Fibroblast of skin of right quadriceps (primary cell): ENCODE results near the gene RAB18.
"Not testable (repeated sequence)": the region's sequence is repeated elsewhere in the genome, so short reads cannot be mapped to it uniquely, and the experiment has no call there.

Source experiments
- DNase-seq: peaks from one replicate; pipeline ENCODE4 v3.0.0-alpha.2; 2013

The RAB18 gene

GRCh38 chr10:27505537-27505936, 1.4 kb downstream of the RAB18 start:
- DNase-seq, result not testable (repeated sequence)

DNA sequence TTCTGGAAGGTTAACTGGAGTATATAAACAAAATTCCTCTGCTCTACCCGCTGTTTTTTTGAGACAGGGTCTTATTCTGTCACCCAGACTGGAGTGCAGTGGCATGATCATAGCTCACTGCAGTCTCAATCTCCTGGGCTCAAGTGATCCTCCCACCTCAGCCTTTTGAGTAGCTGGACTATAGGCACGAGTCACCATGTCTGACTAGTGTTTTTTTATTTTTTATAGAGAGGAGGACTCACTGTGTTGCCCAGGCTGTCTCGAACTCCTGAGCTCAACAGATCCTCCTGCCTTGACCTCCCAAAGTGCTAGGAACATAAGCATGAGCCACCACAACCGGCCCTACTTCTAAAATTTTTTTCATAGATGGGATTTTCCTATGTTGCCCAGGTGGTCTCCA, 2.2 kb downstream of the RAB18 start:
- no peak for DNase-seq

DNA sequence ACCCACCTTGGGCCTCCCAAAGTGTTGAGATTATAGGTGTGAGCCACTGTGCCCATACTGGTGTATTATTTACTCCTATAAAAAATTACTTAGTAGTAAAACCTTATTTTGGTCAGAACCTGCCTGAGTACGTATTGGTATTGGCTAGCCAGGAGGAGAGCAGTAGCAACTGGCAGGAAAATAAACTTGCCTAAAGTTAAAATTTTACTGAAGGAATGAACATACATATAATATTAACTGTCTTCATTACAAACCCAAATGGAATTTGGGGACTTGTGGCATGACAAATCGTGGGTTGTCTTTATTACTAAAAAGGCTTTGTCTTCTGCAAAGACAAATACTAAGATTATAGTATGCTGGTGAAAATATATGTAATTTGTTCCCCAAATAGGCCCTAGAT, 8.4 kb downstream of the RAB18 start:
- no peak for DNase-seq

DNA sequence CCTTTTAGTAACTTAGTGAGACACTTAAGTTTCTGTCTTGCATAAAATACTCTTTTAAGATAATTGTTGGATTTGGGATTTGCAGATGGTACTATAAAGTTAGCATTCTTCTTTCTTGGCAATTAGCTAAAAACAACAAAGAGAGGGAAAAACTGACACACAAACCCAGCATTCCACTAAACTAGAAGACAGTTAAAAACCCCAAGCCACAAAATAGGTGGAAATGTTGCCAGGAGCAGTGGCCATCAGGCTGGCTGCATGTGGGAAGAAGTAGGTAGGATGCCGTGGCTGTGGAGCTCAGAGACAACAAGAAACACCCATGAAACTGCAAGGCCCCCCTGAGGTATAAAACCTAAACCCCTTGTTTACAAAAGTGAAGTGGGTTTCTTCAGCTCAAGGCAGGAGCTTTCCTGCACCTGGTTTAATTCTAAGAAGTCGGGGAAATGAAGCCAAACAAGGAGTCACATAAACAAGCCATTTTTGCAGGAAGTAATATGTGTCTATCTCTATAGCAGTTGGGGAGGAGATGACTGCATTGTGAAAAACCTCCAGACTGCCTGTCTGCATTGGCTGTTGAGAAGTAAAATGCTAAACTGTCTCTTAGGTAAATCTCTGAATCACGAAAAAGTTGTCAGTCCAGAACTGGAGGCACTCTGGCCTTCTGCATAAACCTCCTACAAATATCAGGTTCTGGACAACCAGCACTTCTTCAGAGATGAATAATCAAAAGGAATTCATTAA, 9.5 kb downstream of the RAB18 start:
- DNase-seq, result peak; percentile 60

GRCh38 chr10:27514243-27514642, 10.1 kb downstream of the RAB18 start:
- DNase-seq, result no peak

GRCh38 chr10:27518261-27518660, 14.2 kb downstream of the RAB18 start:
- no peak for DNase-seq

GRCh38 chr10:27525819-27526218, 21.7 kb downstream of the RAB18 start:
- DNase-seq, result peak; percentile 45

DNA sequence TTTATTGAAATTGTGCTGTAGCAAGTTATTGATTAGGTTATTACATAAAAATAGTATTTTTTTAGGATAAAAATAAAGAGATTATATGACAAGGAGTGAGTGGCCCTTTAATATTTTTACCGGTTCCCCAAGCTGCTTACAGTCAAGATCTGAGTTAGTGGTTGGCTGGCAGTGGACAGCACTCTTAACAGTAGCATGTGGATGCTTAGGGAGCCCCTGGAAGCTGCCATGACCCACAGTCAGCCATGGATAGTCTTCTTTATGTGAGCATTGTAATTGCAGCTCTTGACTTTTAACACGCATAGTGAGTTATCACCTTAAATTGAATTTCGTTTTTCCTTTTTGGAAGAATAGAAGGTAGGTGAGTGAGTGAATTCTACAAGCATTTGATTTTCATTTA, 22.1 kb downstream of the RAB18 start:
- no peak for DNase-seq

DNA sequence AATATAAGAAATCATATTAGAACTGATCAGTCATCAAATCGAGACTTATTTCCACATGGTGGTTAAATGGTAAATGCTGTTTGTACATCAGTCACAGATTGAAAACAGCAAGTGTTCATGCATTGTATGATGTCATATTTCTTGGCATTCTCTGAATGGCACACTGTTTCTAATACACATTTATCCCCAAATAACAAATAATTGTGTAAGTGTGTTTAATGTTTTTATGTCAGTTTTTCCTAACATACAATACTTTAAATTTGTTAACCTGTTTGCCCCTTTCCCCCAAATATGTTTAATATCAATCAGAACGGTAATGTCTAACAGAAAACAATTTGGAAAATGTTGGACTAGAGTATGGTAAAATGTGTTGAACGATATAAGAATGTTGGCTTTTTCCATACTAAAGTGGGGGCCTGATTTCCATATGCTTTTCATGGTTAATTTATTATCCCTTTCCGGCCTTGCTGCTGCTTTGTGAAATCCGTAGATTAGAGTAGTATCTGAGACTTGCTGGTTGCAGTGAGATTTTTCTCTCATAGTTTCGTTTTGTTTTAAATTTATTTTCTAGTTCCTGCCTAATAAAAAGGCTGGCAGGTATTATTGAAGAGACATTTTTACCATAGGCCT, 23.7 kb downstream of the RAB18 start:
- DNase-seq, result peak; percentile 24

GRCh38 chr10:27529010-27529783, 25.1 kb downstream of the RAB18 start:
- no peak for DNase-seq

DNA sequence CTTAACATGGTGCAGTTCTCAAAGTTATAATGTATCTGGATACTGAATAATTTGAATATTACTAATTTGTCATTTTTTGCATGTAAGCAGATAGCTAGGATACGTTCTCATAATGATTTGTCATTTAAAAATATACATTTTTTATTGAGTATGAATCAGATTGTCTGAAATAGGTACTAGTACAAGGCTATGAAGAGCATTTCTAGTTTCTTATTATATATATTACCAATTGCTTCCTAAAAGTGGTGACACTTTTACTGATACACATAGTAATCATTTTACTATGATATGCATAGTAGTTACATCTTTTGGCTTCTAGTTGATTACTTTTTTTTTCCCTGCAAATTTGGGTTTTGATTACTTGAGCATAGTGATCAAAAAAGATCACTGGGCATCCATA, 26.4 kb downstream of the RAB18 start:
- no peak for DNase-seq

- no peak for DNase-seq
Measured at GRCh38 chr10:27531336-27531847, 27.3 kb downstream of the RAB18 start.

DNA sequence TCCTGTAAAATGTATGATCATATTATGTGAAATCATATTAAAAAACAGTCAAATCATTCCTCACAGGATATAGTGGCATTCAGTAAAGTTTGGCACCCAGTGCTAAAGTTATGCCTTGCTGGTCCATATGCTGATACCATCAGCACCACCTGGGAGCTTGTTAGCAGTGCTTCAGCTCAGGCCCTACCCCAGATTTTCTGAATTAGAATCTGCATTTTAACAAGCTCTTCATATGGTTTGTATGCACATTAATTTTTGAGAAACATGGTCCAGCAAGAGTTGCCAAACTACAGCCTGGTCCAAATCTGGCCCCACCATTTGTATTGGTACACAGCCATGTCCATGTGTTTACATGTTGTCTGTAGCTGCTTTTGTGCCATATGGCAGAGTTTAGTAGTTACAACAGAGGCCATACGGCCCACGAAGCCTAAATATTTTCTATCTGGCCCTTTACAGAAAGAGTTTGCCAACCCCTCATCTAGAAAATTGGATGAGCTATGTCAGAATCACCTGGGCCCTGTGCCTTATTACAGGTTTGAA, 30.1 kb downstream of the RAB18 start:
- DNase-seq, result no peak

DNA sequence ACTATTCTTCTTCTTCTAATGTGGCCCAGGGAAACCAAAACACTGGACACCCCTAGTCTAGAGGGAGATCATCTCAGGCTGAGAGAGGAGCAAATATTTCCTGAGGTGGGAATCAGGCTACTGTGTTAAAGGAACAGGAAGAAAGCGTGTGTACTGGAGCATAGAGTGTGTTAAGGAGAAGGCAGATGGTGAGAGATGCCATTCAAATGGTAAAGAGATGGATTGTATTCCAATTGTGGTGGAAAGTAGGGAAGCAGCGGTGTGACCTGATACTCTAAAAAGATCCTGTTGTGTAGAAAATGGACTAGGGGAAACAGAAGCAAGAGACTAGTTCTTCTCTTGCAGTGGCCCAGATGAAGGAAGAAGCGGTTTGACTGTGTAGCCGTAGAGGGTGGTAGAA, 31.2 kb downstream of the RAB18 start:
- DNase-seq, result no peak

DNA sequence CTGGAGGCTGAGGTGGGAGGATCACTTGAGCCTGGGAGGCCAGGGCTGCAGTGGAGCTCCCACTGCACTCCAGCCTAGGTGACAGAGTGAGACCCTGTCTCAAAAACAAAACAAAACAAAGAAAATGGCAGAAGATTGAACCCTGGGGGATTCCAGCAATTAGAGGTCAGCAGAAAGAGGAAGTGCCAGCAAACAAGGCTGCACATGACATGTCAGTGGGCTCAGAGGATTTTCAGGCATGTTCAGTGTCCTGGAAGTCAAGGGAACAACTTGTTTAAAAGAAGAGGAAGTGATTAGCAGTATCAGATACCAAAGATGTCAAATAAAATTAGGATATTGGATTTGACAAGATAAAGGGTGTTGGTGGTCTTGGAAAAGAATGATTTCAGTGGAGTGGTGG, 32.3 kb downstream of the RAB18 start:
- no peak for DNase-seq

DNA sequence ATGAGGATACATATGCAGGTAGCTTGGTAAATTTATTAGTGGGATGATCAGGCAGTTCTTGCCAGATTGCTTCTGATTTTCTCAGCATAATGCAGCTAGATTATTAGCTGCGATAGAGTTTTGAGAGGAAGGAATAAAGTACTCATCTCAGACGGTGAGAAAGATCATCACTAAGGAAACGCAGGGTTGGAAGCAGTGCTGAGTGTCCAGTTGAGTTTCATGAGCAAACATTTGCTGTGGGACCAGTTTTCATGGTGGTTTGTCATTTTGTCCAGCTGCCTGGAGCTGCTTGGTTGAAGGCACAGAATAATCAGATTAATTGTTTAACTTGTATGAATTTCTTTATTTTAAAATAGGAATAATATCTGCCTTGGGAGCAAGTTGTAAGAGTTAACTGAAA, 33.1 kb downstream of the RAB18 start:
- DNase-seq, result no peak

GRCh38 chr10:27537787-27538186, 33.7 kb downstream of the RAB18 start:
- DNase-seq, result no peak

GRCh38 chr10:27540672-27541071, 36.6 kb downstream of the RAB18 start:
- DNase-seq, result no peak

GRCh38 chr10:27541796-27542729, 38.0 kb downstream of the RAB18 start:
- DNase-seq, result no peak

GRCh38 chr10:27542812-27543211, 38.7 kb downstream of the RAB18 start:
- peak; percentile 48 for DNase-seq

DNA sequence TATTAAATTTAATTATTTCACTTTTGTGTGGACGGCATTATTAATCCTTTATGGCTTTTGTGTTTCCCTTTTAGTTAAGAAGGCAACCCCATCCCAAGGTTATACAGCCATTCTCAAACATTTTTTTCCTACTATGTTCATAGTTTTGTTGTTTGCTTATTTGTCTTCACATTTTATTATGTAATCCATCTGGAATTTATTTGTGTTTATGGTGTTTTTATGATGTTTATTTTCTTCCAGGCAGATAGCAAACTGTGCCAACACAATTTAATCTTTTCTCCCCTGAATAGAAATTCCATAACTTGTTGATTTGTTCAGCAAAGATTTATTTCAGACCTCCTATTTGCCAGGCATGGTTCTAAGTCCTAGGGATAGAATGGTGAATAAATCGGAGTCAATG, 42.9 kb downstream of the RAB18 start:
- no peak for DNase-seq

GRCh38 chr10:27547482-27547881, 43.4 kb downstream of the RAB18 start:
- no peak for DNase-seq
